Activated T-cell treated with anti-CD3 and anti-CD28 coated beads, Interleukin-2, amount 50 U/mL, for 4 hours (primary cell): ENCODE results near the gene GABARAP. TPM values are rescaled to one million over a fixed set of nuclear protein-coding genes. Genes with fewer than 3 reads are reported as not detected.

ENCODE experiments used
- ATAC-seq, 2 donors: fragments of 200-7000 bp; cut with Tn5 transposase; one replicate each; pipeline ENCODE4 v1.10.0; 2021
- DNase-seq: peaks from one replicate; pipeline ENCODE4 v3.0.0-alpha.2; 2020
- H3K27me3 Mint-ChIP-seq: one replicate; pipeline ENCODE4 v1.8.0; 2021; ENCODE audit warnings: low read depth, mixed read lengths
- H3K36me3 Mint-ChIP-seq: one replicate; pipeline ENCODE4 v1.8.0; 2022; ENCODE audit warnings: mixed read lengths; ENCODE audit not compliant: insufficient read depth
- H3K4me1 Mint-ChIP-seq: one replicate; pipeline ENCODE4 v1.8.0; 2021; ENCODE audit warnings: low read depth, mixed read lengths
- H3K4me3 Mint-ChIP-seq: one replicate; pipeline ENCODE4 v1.8.0; 2021; ENCODE audit warnings: mild to moderate bottlenecking, moderate library complexity, mixed read lengths
- H3K9me3 Mint-ChIP-seq: one replicate; pipeline ENCODE4 v1.8.0; 2021; ENCODE audit warnings: mixed read lengths
- total RNA-seq, 3 donors: library from RNA; stranded (reverse); gene quantifications; one replicate each; pipeline ENCODE4 v1.2.1, GENCODE V29; 2021

The GABARAP gene
- total RNA-seq, 3 donors from 2014 or later = 114 to 136 (median 133) TPM

DNA sequence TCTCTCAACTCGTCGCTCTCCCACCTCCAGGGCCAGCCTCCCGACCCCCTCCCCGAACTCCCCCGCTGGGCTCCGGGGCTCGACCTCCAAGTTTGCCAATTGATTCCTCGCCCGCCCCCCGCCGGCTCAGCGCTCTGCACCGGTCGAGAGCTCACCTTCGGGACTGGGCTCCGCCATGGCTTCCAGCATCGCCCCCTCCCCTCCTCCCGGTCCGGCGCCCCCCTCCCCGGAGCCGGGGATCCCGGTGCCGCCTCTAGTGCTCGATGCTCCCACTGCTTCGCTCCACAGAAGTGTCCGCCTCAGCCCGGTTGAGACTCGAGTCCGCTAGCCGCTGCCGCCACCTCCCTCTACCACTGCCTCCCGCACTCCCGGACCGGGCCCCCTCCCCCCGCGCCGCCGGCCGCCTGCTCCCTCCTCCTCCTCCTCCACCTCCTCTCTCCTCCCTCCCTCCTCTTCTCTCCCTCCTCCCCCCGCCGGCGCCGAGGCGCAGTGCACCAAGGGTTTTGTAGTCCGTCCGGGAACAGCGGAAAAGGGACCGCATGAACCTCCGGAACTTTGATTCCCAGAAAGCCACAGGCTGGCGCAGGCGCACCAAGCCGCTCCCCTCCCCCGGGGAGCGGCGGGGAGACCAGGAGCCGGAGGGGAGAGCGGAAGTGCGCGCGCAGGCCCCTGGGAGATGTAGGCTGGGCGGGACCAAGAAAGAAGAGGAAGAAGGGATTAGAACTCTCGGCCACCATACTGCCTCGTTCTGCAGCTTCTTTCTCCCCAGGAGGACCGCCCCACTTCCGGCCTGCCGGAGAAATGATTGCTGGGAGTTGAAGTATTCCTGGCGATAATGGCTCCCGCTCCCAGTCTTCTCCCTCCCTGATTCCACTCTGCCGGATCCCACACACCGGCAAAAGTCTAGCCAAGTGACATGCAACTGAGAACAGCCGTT lies 2.9 kb downstream of the GABARAP start, which contains the start of gene PHF23:
Gene PHF23 (minus strand): TSS at position 367 of the 937 bp plus-strand sequence. CDS start 178 bp downstream, at position 189.
- Mint-ChIP-seq H3K4me3 (peak within 1 kb of the TSS; percentile 98), H3K27me3 (no peaks in the 10 kb centered on the region), H3K9me3 (no peaks in the 10 kb centered on the region), H3K4me1 (peaks cover 59% of the 10 kb centered on the region), H3K36me3 (peaks cover 26% of the 10 kb centered on the region)
- peak; percentile 63 to 70 for ATAC-seq
- peak; percentile 97 for DNase-seq

DNA sequence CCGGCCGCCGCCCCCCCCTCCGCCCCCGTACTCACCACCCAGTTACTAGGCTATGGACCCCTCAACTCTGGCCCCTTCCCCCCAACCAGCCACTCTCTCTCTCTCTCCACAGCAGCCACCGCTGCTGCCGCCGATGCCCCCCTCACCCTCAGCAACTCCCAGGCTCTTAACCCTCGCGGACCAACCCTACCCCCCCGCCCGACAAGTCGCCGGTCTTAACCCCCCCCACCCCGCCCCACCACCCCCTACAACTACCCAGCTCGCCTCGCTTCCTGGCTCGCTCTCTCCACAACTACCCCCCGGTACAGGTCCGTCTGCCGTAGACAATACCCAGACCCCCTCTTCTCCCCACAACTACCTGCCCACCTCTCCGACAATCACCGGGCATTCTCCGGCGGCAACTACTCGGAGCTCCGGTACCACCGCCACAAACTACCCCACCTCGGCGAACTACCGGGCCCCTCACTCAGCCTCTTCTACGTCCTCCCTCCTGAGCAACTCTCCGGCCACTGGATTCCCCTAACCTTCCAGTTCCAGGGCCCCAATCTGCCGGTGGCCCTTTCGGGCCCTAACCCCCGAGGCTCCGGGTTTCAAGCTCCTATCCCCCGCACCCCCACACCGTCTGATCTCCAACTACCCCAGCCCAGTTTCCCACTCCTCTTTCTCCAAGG lies 3.7 kb downstream of the GABARAP start:
- Mint-ChIP-seq H3K27me3 (no peaks in the 10 kb centered on the region), H3K4me3 (peak overlapping the region; percentile 98)

GRCh38 chr17:7237761-7238419 lies 4.4 kb downstream of the GABARAP start:
- Mint-ChIP-seq H3K4me1 (peaks cover 63% of the 10 kb centered on the region), H3K36me3 (peaks cover 21% of the 10 kb centered on the region), H3K9me3 (no peaks in the 10 kb centered on the region), H3K27me3 (no peaks in the 10 kb centered on the region), H3K4me3 (peak overlapping the region; percentile 98)
- ATAC-seq (peak; percentile 26 to 31), DNase-seq (peak; percentile 87)

More for the DNA sequence above, 3.7 kb downstream of the GABARAP start:
- peaks cover 62% of the 10 kb centered on the region for H3K4me1 Mint-ChIP-seq
- peaks cover 24% of the 10 kb centered on the region for H3K36me3 Mint-ChIP-seq
- DNase-seq (no peak), ATAC-seq (no peak)
- H3K9me3 Mint-ChIP-seq = no peaks in the 10 kb centered on the region

GRCh38 chr17:7237266-7237760 lies 4.9 kb downstream of the GABARAP start:
- H3K27me3 Mint-ChIP-seq = no peaks in the 10 kb centered on the region
- H3K4me1 Mint-ChIP-seq = peaks cover 65% of the 10 kb centered on the region
- peaks cover 21% of the 10 kb centered on the region for H3K36me3 Mint-ChIP-seq
- DNase-seq (no peak), ATAC-seq (no peak)
- H3K9me3 Mint-ChIP-seq = no peaks in the 10 kb centered on the region
- H3K4me3 Mint-ChIP-seq = peak overlapping the region; percentile 98

DNA sequence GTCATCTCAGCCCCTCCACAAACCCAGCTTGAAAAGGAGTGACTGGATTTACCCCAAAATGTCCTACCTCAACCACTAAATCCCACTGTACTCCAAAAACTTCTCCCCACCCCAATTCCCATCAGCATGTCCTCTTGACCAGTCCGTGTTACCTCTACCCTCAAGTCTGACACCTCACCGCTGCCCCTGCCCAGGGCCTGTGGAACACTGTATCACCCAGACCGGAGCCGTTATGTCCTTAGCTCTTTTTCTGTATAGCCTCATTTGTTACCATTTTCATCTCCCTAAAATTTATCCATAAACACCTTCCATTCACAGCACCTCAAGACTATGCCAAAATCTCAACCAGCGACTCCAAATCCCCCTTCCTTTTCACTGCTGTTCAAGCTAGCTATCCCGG lies 5.4 kb downstream of the GABARAP start:
- H3K9me3 Mint-ChIP-seq = no peaks in the 10 kb centered on the region
- peaks cover 65% of the 10 kb centered on the region for H3K4me1 Mint-ChIP-seq
- no peak for DNase-seq
- no peak for ATAC-seq
- no peaks in the 10 kb centered on the region for H3K27me3 Mint-ChIP-seq
- H3K36me3 Mint-ChIP-seq = peaks cover 21% of the 10 kb centered on the region
- peak overlapping the region; percentile 98 for H3K4me3 Mint-ChIP-seq

DNA sequence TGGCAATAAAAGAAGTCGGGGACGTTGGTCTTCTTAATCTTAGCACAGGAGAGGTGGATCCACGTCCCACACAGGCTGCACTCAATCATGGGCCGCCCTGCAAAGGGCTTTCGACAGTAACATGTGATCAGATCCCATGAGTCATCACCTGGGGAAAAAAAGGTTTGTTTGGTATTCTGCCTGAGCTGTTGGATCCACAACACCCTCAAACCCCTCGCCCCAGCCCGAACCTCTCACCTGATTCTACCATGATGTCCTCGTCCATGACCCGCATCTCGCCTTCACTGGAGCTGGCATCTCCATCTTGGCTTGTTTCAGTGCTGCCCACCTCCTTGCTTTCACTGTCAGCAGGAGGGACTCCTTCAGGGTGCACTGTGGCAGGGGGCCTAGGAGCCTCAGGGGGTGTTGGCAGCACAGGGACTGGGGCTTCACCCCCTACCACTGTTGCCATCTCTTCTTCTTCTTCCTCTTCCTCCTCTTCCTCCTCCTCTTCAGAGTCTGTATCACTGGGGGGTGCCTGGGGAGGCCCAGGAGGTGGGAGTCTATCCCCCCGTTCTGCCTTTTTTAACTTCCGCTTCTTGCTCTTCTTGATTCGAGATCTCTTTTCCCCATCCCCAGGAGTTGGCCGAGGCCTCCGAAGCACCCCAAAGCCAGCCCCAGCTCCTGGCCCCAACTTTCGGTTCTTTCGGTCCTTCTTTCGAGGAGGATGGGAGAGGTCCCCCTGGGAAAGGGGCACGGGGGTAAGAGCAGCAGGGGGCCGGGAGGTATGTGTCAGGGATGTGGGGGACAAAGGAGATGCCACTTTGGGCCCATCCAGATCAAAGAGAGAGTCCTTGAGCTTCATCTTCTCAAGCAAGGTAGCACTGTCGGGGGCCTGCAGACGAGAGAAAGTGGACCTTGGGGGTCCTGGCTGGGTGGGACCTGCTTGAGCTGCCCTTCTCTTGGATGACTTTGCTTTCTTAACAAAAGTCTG lies 6.3 kb downstream of the GABARAP start:
- H3K36me3 Mint-ChIP-seq = peaks cover 16% of the 10 kb centered on the region
- peaks cover 59% of the 10 kb centered on the region for H3K4me1 Mint-ChIP-seq
- H3K9me3 Mint-ChIP-seq = no peaks in the 10 kb centered on the region
- peak overlapping the region; percentile 98 for H3K4me3 Mint-ChIP-seq
- ATAC-seq = no peak
- no peak for DNase-seq
- H3K27me3 Mint-ChIP-seq = no peaks in the 10 kb centered on the region

DNA sequence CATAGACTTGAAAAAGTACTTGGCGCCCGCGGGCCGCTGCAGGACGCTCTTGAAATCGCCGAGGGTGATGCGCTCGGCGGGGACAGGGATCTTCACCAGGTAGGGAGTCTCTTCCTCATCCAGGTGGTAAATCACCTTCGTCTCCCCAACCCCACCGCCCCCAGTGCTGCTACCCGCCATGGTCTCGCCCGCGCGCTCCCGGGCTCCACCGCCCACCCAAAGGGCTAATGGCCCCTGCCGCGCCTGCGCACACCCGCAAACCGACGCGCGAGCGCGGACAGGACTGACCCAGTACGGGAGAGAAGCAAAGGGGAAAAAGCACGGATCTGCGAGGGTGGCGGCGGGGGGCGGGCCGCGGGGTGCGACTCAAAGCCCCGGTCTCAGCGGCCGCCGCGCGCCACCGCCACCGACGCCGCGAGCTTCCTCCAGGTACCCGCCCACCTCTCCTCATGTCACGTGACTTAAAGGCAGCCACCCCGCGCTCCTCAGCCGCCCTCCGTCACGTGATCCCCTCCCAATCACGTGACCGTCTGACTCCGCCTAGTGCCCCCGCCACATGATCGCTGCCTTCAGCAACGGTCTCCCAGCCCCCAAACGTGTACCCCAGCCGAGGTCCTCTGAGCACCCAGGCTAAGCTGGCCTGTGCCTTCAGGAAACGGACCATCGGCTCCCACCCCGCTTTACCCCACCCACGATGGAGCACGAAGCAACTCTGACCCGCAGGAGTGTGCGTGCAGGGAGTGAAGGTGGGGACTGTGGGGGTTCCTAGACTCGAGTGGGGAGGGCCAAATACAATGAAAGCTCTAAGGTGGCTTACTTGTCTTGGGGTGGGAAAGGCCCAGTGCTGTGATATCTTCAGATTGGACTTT lies 7.9 kb downstream of the GABARAP start, which contains the start of gene DVL2:
Gene DVL2 (minus strand): TSS at position 435 of the 869 bp plus-strand sequence. CDS start 255 bp downstream, at position 180.
- H3K36me3 Mint-ChIP-seq = peaks cover 21% of the 10 kb centered on the region
- H3K4me3 Mint-ChIP-seq = peak within 1 kb of the TSS; percentile 91
- H3K27me3 Mint-ChIP-seq = no peaks in the 10 kb centered on the region
- ATAC-seq = peak; percentile 47 to 54
- H3K4me1 Mint-ChIP-seq = peaks cover 49% of the 10 kb centered on the region
- peak; percentile 93 for DNase-seq
- no peaks in the 10 kb centered on the region for H3K9me3 Mint-ChIP-seq

DNA sequence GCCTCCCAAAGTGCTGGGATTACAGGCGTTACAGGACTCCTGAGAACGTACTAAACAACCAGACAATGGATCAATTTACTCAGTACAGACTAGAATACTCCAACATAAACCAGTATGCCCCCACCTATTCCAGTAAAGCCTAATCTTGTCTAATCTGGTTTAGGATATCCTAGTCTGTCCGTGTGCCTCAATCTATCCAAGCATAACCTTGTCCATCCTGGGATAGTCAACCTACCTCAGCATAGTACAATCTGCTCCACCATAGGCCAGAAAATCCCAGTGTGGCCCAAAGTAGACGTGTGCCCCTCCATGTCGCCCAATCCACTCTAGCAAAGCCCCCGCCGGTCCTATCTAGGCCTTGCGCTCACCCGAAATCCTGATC lies 8.6 kb downstream of the GABARAP start:
- DNase-seq = no peak
- no peaks in the 10 kb centered on the region for H3K9me3 Mint-ChIP-seq
- peak overlapping the region; percentile 91 for H3K4me3 Mint-ChIP-seq
- H3K36me3 Mint-ChIP-seq = peaks cover 26% of the 10 kb centered on the region
- no peaks in the 10 kb centered on the region for H3K27me3 Mint-ChIP-seq
- H3K4me1 Mint-ChIP-seq = peaks cover 49% of the 10 kb centered on the region
- peak; percentile 5 to 12 for ATAC-seq

DNA sequence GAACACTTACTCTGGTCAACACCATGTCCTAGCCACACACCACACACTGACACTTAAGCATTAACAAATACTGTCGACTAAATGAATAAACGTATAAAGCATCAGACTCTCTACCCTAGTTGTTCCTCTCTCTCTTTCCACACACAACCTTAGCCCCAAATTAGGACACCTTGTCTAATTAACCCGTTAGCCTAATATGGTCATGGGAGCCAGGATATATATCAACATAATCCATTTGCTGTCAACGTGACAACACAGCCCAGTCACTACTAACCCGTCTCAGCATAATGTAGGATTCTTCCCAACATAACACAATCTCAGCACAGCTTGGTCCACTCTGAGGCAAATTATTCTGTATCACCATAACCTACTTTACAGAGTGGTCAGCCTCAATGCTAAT lies 10.1 kb downstream of the GABARAP start:
- H3K4me1 Mint-ChIP-seq = peaks cover 52% of the 10 kb centered on the region
- DNase-seq (no peak), ATAC-seq (no peak)
- peaks cover 31% of the 10 kb centered on the region for H3K36me3 Mint-ChIP-seq
- H3K4me3 Mint-ChIP-seq = peak overlapping the region; percentile 91
- no peaks in the 10 kb centered on the region for H3K27me3 Mint-ChIP-seq
- H3K9me3 Mint-ChIP-seq = no peaks in the 10 kb centered on the region

DNA sequence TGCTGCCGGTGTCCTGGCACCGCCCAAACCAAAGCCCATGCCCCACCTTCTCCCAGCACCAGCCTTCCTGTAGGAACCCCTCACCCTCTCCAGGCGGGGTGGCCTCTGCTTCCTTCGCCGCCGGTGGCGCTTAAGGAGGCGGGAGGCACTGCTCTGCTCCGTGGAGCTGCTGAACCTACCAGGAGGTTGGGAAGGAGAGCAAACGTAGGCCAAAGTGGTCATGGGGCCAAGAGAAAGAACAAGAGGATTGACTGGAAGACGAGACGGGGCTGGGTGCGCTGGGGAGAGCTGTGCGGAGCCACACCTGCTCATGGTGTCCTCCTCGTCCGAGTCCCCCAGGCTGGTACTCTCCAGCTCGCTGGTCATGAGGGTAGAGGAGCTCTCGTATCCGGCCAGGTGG lies 12.7 kb downstream of the GABARAP start:
- ATAC-seq (no peak), DNase-seq (no peak)
- Mint-ChIP-seq H3K4me1 (peaks cover 29% of the 10 kb centered on the region), H3K36me3 (peaks cover 19% of the 10 kb centered on the region), H3K4me3 (no peak overlapping the region), H3K27me3 (no peaks in the 10 kb centered on the region), H3K9me3 (no peaks in the 10 kb centered on the region)

DNA sequence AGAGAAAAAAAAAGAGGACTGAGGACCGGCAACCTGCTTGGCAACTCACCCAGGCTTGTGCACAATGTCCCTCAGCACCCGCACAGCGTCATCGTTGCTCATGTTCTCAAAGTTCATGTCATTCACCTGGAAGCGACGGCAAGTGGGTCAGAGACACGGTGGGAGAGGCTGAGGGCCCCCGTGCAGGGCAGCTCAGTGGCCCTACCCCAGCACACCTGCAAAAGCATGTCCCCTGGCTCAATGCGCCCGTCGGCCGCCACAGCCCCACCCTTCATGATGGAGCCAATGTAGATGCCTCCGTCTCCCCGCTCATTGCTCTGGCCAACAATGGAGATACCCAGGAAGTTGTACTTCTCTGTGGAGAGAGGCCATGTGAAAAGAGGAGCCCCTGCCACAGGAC lies 13.3 kb downstream of the GABARAP start:
- Mint-ChIP-seq H3K4me3 (no peak overlapping the region), H3K9me3 (no peaks in the 10 kb centered on the region), H3K4me1 (peaks cover 28% of the 10 kb centered on the region), H3K36me3 (peaks cover 21% of the 10 kb centered on the region), H3K27me3 (no peaks in the 10 kb centered on the region)
- DNase-seq = no peak
- ATAC-seq = no peak
